Measurements from ENCODE around the gene CAPN9.
"Not testable (repeated sequence)": the region's sequence is repeated elsewhere in the genome, so short reads cannot be mapped to it uniquely, and the experiment has no call there.

The CAPN9 gene

DNA sequence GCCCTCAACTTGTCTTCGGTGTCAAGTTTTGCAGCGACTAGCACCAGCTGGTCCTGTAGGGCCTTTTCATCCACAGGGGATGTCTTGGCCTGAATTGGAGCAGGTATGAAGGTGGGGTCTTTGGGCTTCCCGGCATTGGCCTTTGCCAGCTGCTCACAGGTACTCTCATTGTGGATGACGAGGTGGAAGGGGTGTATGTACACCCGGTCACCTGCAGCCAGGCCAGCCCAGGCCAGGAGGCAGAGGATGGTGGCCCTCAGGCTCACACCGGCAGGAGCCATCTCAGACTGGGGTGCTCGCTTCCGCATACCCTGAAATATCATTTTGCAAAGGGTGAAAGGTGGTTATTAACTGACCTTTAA, 36.7 kb upstream of the CAPN9 start:
- no peak for DNase-seq (ENCODE audit: low read depth in 2 of 2, low spot score in 1 of 2)

DNA sequence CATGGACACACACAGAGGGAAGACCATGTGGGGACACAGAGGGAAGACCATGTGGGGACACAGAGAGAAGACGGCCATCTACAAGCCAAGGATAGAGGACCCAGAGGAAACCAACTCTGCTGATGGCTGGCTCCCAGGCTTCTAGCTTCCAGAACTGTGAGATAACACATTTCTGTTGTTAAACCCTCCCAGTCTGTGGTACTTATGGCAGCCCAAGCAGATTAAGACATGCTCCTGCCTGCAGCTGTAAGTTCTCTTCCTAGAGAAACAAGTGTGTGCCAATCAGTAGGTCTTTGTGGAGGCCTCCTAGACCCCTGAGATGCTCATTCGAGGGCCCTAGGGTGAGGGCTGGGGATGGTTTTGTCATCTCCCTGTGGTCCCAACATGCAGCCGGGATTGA, 35.9 kb upstream of the CAPN9 start:
- DNase-seq (ENCODE audit: low read depth in 2 of 2, low spot score in 1 of 2), result no peak

DNA sequence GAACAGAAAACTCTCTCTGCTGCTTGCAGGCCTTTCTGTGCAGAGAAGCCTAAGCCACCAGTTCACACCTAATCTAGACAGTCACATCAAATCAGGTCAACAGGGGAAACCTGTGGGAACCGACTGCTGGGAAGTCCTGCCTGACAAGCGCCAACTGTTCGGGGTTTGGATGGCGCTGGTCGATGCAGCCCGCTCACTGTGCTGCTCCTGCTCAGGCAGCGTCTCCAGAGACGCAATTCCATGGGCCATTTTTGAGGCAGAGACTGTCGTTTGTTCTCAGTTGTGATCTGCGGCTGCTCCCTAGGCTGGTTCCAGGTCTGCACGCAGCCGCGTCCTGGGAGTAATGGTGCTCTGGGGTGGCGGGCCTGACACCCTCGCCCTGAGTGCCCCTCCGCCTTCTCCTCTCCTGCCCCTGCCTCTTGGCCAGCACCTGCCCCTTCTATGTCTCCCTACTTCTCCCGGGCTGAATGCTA, 34.7 kb upstream of the CAPN9 start:
- no peak for DNase-seq (ENCODE audit: low read depth in 2 of 2, low spot score in 1 of 2)

DNA sequence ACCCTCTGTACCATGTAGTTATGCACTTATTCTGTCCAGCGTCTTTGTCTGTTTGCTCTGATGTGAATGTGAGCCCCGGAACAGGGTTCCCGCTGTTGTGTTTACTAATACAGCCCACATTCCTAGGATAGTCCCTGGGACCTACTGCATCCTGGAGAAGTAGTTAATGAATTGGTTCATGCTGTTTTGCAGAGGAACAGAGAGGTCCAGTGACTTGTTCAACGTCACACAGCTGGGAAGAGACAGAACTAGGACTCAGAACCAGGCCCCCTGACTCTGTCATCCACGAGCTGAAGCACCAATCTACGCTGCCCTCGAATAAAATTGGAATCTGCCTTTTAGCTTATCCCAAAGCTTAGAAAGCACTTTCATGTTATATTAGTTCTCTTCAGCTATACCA, 34.0 kb upstream of the CAPN9 start:
- DNase-seq (ENCODE audit: low read depth in 2 of 2, low spot score in 1 of 2), result no peak

DNA sequence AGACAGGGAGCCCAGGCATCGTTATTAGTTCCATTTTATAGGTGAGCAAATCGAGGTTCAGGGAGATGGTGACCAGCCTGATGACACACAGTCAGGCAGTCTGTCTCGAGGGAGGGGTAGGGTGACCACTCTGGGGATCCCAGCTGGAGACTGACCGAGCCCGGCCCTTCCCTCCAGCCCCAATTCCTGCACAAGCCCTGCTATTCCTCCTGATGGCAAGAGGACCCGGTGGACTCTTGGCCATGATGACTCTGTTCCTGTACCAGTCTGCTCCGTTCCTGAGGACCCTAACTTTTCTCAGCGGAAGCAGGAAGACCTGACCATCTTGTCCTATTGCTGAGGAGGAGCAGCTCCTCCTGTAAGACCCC, 33.7 kb upstream of the CAPN9 start:
- DNase-seq (ENCODE audit: low read depth in 2 of 2, low spot score in 1 of 2), result no peak

DNA sequence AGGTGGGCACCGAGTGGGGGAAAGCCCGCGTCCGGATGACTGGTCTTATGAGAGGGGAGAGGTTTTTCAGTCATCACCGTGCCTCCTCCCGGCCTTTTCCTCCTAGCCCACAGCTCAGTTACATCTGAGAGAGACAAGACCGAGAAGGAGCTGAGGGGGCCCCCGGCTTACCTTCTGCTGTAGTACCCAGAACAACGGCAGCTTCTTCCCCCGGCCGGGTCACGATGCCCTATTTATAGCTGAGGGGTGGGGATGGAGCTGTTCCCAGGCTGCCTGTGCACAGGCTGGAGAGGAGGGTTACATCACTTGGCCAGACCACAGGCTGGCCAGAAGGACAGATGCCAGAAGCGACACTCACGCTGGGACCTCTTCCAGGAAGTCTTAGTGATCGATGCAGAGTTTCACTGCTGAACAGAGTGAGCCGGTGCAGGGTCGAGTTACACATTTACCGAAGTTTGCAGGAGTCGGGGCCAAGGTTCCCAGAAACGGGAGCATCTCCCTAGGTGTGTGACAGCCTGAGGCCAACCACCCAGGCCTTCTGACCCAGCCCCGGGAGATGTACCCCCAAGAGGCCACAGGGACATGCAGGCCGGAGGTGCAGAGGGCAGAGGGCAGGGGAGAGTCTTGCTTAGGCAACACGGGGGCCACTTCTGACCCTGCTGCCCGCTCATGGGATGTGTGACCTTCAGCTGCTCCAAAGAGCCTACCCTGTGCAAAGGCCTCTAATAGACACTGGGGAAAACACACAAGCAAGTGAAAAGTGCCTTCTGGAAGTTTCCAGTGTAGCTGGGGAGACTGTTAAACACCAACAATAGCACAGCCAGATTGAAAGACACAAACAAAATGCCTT, 33.0 kb upstream of the CAPN9 start, which contains the start of gene AGT:
Gene AGT (minus strand): TSS at position 208 of the 850 bp plus-strand sequence. CDS start 3,299 bp downstream, outside the sequence.
- no peak for DNase-seq (ENCODE audit: low read depth in 2 of 2, low spot score in 1 of 2)

DNA sequence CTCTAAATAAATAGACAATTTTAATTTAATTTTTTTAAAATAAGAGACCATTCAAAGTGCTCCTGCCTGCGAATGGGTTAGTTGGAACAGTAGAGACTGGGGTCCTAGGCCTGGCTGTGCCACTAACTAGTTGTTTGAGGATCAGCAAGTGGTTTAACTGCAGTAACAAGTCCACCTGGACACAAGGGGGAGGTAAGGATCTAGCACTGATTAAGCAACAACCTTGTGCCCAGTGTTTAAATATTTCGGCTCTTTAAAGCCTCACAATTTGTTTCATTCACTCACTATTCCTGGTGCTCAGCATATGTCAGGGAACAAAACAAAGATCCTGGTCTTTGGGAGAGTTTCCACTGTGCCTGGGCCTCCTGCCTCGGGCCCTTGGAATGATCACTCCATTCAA, 31.7 kb upstream of the CAPN9 start:
- DNase-seq (ENCODE audit: low read depth in 2 of 2, low spot score in 1 of 2), result no peak

DNA sequence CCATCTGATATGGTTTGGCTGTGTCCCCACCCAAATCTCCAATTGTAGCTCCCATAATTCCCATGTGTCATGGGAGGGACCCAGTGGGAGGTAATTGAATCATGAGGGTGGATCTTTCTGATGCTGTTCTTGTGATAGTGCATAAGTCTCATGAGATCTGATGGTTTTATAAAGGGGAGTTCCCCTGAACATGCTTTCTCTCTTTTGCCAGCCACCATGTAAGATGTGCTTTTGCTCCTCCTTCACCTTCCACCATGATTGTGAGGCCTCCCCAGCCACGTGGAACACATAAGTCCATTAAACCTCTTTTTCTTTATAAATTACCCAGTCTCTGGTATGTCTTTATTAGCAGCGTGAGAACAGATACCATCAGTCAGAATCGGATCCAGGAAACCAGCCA, 30.7 kb upstream of the CAPN9 start:
- DNase-seq (ENCODE audit: low read depth in 2 of 2, low spot score in 1 of 2), result not testable (repeated sequence)

DNA sequence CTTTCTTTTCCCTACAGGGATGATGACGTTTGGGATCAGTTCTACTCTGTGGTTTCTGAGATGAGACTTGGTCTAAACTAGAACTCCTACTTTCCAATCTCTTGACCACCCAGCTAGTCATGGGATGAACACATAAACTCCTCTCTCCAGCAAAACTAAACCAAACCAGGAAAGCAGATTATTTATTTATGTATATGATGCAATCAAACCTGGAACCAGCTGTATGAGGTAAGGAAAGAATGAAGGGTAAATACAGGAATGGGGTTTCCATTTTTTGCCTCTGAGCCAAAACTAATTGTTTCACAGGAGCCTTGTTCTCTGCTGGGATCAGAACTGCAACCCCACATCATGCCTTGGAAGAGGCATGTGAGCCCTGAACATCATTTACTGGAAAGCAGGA, 29.9 kb upstream of the CAPN9 start:
- no peak for DNase-seq (ENCODE audit: low read depth in 2 of 2, low spot score in 1 of 2)

DNA sequence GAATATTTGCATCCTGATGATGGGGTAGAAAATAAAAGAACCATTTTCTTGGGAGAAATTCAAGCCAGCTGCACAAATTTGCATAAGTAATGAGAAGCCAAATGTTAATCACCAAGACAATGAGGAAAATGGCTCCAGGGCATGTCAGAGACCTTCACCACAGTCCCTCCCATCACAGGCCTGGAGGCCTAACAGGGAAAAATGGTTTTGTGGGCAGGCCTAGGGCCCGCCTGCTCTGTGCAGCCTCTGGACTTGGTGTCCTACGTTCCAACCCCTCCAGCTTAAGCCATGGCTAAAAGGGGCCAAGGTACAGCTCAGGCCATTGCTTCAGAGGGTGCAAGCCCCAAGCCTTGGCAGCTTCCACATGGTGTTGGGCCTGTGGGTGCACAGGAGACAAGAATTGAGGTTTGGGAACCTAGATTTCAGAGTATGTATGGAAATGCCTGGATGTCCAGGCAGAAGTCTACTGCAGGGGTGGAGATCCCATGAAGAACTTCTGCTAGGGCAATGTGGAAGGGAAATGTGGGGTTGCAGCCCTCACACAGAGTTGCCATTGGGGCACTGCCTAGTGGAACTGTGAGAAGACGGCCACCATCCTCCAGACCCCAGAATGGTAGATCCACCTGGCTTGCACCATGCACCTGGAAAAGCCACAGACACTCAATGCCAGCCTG, 25.2 kb upstream of the CAPN9 start:
- DNase-seq (ENCODE audit: low read depth in 2 of 2, low spot score in 1 of 2), result not testable (repeated sequence)

DNA sequence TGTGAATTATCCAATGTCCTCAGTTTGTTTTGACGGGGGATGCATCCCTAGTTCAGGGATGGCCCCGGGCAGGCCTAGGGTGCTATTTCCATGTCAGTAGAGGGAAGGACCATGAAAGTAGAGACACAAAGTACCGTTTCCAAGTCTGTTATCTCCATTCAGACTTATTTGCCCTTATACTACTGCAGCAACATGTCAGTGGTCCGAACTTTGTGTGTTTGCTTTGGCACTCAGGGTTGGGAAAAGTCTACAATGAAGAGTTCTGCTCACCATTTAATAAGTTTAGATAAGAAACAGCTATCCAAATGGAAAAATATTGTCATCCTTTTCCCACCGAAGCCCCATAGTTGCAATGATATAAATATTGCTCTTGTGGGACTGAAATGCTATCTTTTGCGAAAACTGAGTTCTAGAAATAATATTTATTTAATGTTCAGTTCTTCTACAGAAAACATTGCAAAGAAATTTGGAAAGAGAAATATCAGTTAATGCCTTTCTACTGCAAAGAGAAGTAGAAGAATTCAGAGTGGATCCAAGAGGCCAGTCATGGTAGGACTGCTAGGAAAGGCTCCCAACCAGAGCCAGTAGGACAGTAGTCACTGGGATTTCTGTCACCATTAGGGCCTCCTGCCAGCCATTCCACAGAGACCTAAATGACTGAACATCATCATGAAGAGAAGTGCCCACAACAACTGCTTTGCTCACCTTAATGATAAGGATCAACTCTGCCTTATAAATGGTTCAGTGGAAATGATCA, 21.8 kb upstream of the CAPN9 start:
- DNase-seq (ENCODE audit: low read depth in 2 of 2, low spot score in 1 of 2), result no peak

DNA sequence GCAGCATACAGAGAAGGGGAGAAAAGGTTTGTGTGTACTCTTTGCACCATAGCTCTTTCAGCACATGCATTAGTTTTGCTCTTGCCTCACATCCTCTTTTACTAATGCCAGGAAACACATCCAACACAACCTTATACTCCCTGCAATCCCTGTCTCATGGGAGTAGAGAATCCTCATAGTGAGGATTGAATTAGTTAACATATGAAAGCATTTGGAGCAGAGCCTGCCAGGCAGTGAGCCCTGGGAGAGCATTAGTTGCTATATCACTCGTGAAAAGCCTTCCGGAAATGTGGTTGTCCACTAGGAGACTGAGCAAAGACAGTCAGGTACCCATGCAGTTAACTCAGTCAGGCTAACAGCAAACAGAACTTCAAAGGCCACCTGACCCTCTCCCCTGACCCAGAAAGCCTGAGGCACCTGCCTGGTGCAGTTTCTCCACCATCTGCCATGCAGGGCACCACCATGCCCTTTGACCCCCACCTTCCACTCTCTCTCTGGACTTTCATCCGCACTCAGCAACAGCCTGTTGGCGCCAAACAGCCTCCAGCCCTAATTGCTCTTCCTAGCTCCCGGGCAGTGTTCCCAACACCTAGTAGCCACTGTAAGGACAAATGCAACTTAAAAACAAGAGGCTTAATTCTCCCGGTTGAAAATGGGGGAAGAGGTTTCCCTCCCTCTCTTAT, 18.3 kb upstream of the CAPN9 start:
- no peak for DNase-seq (ENCODE audit: low read depth in 2 of 2, low spot score in 1 of 2)

DNA sequence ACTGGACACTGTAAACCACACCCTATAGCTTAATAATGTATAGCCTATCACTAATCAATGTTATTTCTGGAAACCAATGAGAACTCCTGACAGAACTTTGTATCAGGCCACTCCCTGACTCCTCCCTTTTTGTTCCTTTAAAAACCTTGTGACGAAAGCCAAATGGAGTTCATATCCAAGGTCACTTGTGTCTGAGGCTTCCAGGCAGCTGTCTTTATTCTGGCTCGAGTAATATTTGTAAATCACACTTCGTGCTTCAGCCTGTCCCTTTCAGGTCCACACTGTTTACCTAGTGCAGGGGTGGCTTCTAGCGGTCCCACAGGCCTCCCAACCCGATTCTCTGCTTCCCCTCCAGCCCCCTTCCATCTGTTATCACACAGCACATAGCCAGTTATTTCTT, 16.2 kb upstream of the CAPN9 start:
- no peak for DNase-seq (ENCODE audit: low read depth in 2 of 2, low spot score in 1 of 2)

DNA sequence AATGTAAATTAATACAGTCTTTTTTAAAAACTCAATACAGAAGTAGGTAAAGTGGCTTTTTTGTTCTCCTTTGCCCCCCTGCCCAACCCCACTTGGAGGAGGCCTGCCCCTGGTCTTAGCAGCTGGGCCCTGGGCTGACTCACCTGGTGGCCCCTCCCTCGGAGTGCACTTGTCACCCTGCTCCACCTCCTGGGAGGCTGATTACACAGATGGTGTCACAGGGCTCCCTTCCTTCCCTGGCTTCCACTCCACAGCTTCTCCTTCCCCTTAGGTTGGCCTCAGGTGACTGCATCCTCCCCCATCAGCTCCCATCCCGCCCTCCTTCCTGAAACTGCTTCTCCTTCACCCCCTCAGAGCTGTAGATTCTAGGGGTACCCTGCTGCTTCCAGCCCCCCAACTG, 11.7 kb upstream of the CAPN9 start:
- no peak for DNase-seq (ENCODE audit: low read depth in 2 of 2, low spot score in 1 of 2)

DNA sequence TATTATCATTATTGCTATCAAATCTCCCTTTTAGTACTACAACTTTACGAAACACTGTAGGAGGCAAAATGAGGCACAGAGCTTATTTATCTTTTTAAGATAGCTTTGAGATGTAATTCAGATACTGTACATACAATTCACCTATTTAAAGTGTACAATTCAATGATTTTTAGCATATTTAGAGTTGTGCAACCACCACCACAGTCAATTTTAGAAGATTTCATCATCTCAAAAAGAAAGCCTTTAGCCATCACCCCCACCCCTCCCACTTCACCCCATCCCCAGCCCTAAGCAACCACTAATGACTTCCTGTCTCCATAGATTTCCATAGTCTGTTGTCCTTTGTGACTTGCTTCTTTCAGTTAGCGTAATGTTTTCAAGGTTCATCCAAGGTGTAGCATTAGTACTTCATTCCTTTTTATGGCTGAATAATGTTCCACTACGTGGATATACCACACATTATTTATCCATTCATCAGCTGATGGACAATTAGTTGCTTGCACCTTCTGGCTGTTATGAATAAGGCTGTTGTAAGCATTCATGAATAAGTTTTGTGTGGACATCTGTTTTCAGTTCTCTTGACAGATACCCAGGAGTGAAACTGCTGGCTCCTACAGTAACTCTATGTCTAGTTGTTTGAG, 9.4 kb upstream of the CAPN9 start:
- no peak for DNase-seq (ENCODE audit: low read depth in 2 of 2, low spot score in 1 of 2)

DNA sequence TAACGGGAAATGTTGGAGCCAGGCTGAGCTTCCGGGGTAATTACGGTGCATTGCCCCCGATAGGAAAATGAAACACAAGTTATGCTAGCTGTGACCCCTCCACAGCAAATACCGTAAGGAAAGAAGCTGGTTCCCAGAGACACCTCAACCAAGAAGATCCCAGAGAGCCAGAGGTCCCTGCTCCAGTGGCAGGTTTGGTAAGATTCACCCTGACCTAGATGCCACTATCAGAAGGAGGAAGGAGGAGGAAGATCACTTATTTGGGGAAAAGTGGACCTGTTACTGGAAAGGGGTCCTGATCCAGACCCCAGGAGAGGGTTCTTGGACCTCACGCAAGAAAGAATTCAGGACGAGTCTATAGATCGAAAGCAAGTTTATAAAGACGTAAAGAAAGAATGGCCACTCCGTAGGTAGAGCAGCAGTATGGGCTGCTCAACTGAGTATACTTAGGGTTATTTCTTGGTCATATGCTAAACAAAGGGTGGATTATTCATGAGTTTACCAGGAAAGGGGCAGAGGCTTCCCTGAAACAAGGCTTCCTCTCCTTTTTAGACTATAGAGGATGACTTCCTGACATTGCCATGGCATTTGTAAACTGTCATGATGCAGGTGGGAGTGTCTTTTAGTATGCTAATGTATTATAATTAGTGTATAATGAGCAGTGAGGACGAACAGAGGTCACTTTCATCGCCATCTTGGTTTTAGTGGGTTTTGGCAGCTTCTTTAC, 7.5 kb upstream of the CAPN9 start:
- no peak for DNase-seq (ENCODE audit: low read depth in 2 of 2, low spot score in 1 of 2)

DNA sequence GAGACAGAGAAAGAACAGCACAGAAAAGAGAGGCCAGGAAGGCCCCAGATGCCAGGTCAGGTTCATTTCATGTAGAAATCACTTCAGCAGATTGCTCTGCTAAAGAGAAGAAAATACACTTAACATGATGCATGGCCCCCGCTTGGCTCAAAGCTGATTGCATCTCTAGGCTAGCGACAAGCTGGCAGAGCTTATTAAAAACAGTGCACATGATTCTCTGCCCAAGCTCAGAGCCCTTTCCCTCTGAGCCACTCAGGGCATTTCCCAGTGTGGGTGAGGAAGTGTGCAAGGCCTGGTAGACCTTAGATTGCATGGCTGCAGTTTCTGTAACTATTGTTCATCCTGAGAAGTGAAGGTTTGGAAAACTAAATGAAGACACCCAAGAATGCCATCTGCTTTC, 3.3 kb upstream of the CAPN9 start:
- no peak for DNase-seq (ENCODE audit: low read depth in 2 of 2, low spot score in 1 of 2)

DNA sequence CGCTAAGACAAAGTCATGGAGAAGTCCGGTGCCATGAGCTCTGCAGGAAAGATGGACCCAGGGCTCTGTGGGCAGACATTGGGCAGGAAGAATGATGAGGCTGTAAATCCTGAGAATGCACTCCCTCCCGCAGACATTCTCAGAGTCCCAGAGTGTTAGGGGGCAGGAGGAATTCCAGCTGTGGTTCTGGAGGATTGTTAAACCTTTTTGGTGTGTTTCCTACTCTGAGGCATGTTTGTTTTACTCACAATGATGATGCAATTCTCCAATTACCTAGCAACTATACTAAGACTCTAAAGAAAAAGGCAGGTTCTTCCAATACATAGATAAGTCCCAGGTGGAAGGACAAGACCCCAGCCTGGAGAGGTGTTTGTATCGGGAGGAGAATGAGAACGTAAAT, 2.8 kb upstream of the CAPN9 start:
- no peak for DNase-seq (ENCODE audit: low read depth in 2 of 2, low spot score in 1 of 2)

DNA sequence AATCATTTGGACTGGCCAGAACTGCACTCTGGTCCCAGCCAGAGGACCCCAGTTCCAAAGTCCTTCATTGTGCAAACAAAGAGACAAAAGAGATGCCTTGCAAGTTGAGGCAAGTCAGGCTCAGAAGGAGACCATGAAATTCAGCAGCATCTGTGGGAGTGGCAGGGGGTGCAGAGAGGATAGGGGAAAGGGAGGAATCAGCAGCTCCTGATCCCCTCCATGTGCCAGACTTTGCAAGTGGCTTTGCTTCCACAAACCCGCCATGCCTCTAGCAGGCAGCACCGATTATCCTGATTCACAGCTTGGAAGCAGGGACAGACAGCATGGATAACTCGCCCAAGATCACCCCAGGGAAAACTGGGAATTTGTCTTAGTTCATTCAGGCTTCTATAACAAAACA, 2.1 kb upstream of the CAPN9 start:
- no peak for DNase-seq (ENCODE audit: low read depth in 2 of 2, low spot score in 1 of 2)

DNA sequence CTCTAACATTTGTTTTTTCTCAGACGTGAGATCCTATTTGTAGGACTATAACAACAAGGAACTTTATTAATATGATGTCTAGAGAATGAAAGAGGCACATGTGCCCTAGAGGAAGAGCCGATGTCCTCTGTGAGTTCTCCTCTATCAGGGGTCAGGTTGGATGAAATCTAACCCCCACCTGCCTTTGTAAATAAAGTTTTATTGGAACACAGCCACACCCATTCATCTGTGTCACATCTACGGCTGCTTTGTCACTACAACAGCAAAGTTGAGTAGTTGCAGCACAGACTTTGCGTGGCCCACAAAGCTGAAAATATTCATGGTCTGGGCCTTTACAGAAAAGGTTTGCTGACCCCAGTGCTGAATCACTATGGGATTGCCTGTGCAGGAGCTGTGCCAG, 571 bp upstream of the CAPN9 start:
- no peak for DNase-seq (ENCODE audit: low read depth in 2 of 2, low spot score in 1 of 2)
